ENCODE data around the gene ZNF211. TPM values are rescaled to one million over a fixed set of nuclear protein-coding genes. Genes with fewer than 3 reads are reported as not detected.

Gene ZNF211
- 1 to 10 TPM; 7.7 to 8.8 TPM for total RNA-seq

- no peak for TF ChIP-seq CTCF (IDR thresholded peaks at IDR 0.05)
- Mint-ChIP-seq H3K27ac (peak within 1 kb of the TSS; percentile 87), H3K4me1 (ENCODE audit: low read depth) (peaks cover 16% of the 10 kb centered on the region), H3K36me3 (ENCODE audit: low read depth) (peaks cover 39% of the 10 kb centered on the region), H3K9me3 (peaks cover 29% of the 10 kb centered on the region), H3K27me3 (no peaks in the 10 kb centered on the region), H3K4me3 (peak within 1 kb of the TSS; percentile 85)
- ChIA-PET POLR2A (interaction anchor here (0.7 to 2.2 kb wide), 4 partner anchors 12 to 19 kb away, joined by 3 to 6 read pairs (median 4); partner anchors contain the start of gene ZNF134), CTCF (interaction anchor here (1.9 kb wide), 1 partner anchor 49 kb away, joined by 6 read pairs; the partner anchor contains the start of gene ZNF551)
- ATAC-seq (peak; percentile 100), DNase-seq (peak; percentile 94)
- intact Hi-C loops (cut with micrococcal nuclease) = no loop called here
Measured at GRCh38 chr19:57632987-57633831, at the start of gene ZNF211. ZNF211 (plus strand) TSS chr19:57633168; CDS start chr19:57633347, 179 bp downstream.

- Mint-ChIP-seq H3K4me1 (ENCODE audit: low read depth) (peaks cover 18% of the 10 kb centered on the region), H3K4me3 (peak within 1 kb of the TSS; percentile 87), H3K36me3 (ENCODE audit: low read depth) (peaks cover 59% of the 10 kb centered on the region), H3K27ac (peak within 1 kb of the TSS; percentile 82), H3K9me3 (peaks cover 55% of the 10 kb centered on the region), H3K27me3 (no peaks in the 10 kb centered on the region)
- POLR2A ChIA-PET = interaction anchor here (0.6 to 1.4 kb wide), 2 partner anchors 16 to 105 kb away, joined by 4 to 7 read pairs; partner anchors contain the start of gene ZNF530
- TF ChIP-seq CTCF (IDR thresholded peaks at IDR 0.05) = no peak
- intact Hi-C loops (cut with micrococcal nuclease) = no loop called here
- ATAC-seq (peak; percentile 89), DNase-seq (peak; percentile 93)
- CTCF ChIA-PET = no interaction called here
Measured at GRCh38 chr19:57583521-57584416, 49.2 kb upstream of the ZNF211 start, which contains the start of gene ZIK1. ZIK1 (plus strand) TSS chr19:57584145; CDS start chr19:57584357, 212 bp downstream.

- peaks cover 66% of the 10 kb centered on the region for H3K9me3 Mint-ChIP-seq
- TF ChIP-seq CTCF (IDR thresholded peaks at IDR 0.05) = no peak
- intact Hi-C loops (cut with micrococcal nuclease) = no loop called here
Measured at GRCh38 chr19:57587529-57587928, 45.4 kb upstream of the ZNF211 start.

GRCh38 chr19:57599377-57599760 is 33.6 kb upstream of the ZNF211 start:
- Mint-ChIP-seq H3K4me3 (peak overlapping the region; percentile 83), H3K9me3 (peaks cover 54% of the 10 kb centered on the region), H3K36me3 (ENCODE audit: low read depth) (peaks cover 35% of the 10 kb centered on the region), H3K27me3 (no peaks in the 10 kb centered on the region), H3K27ac (peak overlapping the region; percentile 87), H3K4me1 (ENCODE audit: low read depth) (peaks cover 18% of the 10 kb centered on the region)
- ChIA-PET POLR2A (interaction anchor here (0.5 to 1.2 kb wide), 5 partner anchors 16 to 404 kb away, joined by 3 to 4 read pairs (median 3); partner anchors contain the start of genes ZNF606 and ZNF749), CTCF (no interaction called here)
- intact Hi-C loops (cut with micrococcal nuclease) = no loop called here
- ATAC-seq (peak; percentile 35), DNase-seq (no peak)
- TF ChIP-seq CTCF (IDR thresholded peaks at IDR 0.05) = no peak

More at GRCh38 chr19:57587529-57587928, 45.4 kb upstream of the ZNF211 start:
- Mint-ChIP-seq H3K27ac (no peak overlapping the region), H3K36me3 (ENCODE audit: low read depth) (peaks cover 75% of the 10 kb centered on the region), H3K4me1 (ENCODE audit: low read depth) (peaks cover 16% of the 10 kb centered on the region), H3K27me3 (no peaks in the 10 kb centered on the region), H3K4me3 (no peak overlapping the region)
- ChIA-PET CTCF (no interaction called here), POLR2A (no interaction called here)
- ATAC-seq = no peak
- DNase-seq = no peak
